MM.1S (cell line): ENCODE results near the gene SLC22A15.
A peak's percentile ranks its signal among the peaks of the same experiment; 100 is the strongest.

Experiments used
- DNase-seq: peaks from one replicate; pipeline ENCODE4 v3.0.0-alpha.2; 2015
- H2AFZ ChIP-seq: fragments of 300-600 bp; sonication (generic); 2 replicates; pipeline ENCODE4 v1.6.0; 2016; ENCODE audit warnings: antibody characterized with exemption, low read length
- H3F3A ChIP-seq: fragments of 300-600 bp; sonication (generic); 2 replicates; pipeline ENCODE4 v1.6.1; 2016; ENCODE audit warnings: mild to moderate bottlenecking, antibody characterized with exemption, low read length, moderate library complexity, mixed read lengths; ENCODE audit not compliant: insufficient read depth
- H3K27ac ChIP-seq: fragments of 300-600 bp; sonication (generic); 2 replicates; pipeline ENCODE4 v1.5.1; 2016; ENCODE audit warnings: mild to moderate bottlenecking, low read length
- H3K27me3 ChIP-seq: fragments of 300-600 bp; sonication (generic); replicated peaks from 2 replicates; pipeline ENCODE4 v1.6.0; 2016; ENCODE audit warnings: low read length; ENCODE audit not compliant: insufficient read depth
- H3K36me3 ChIP-seq: fragments of 300-600 bp; sonication (generic); replicated peaks from 2 replicates; pipeline ENCODE4 v1.6.1; 2016; ENCODE audit warnings: mild to moderate bottlenecking, low read length, mixed read lengths; ENCODE audit not compliant: insufficient read depth
- H3K4me1 ChIP-seq: fragments of 300-600 bp; sonication (generic); 2 replicates; pipeline ENCODE4 v1.6.1; 2016; ENCODE audit warnings: low read length, mixed read lengths
- H3K4me2 ChIP-seq: fragments of 300-600 bp; sonication (generic); 2 replicates; pipeline ENCODE4 v1.6.0; 2016; ENCODE audit warnings: low read depth, low read length
- H3K4me3 ChIP-seq: fragments of 300-600 bp; sonication (generic); 2 replicates; pipeline ENCODE4 v1.5.1; 2016; ENCODE audit warnings: low read length, mixed read lengths
- H3K79me2 ChIP-seq: fragments of 300-600 bp; sonication (generic); 2 replicates; pipeline ENCODE4 v1.6.1; 2016; ENCODE audit warnings: mixed run types, low read length, mixed read lengths
- H3K9ac ChIP-seq: fragments of 300-600 bp; sonication (generic); 2 replicates; pipeline ENCODE4 v1.6.1; 2016; ENCODE audit warnings: low read length, mixed read lengths
- H3K9me2 ChIP-seq: fragments of 300-600 bp; sonication (generic); replicated peaks from 2 replicates; pipeline ENCODE4 v1.6.1; 2016; ENCODE audit warnings: mild to moderate bottlenecking, low read length, mixed read lengths; ENCODE audit not compliant: insufficient read depth
- H3K9me3 ChIP-seq: fragments of 300-600 bp; sonication (generic); replicated peaks from 2 replicates; pipeline ENCODE4 v1.6.1; 2016; ENCODE audit warnings: mild to moderate bottlenecking, low read length, mixed read lengths; ENCODE audit not compliant: insufficient read depth
- H4K20me1 ChIP-seq: fragments of 300-600 bp; sonication (generic); 2 replicates; pipeline ENCODE4 v1.6.1; 2016; ENCODE audit warnings: mild to moderate bottlenecking, low read length, moderate library complexity, mixed read lengths; ENCODE audit not compliant: insufficient read depth
- CTCF ChIP-seq: fragments of 300-600 bp; sonication (generic); IDR thresholded peaks from 2 replicates; pipeline ENCODE4 v1.5.1; 2016; ENCODE audit warnings: antibody characterized with exemption, low read length, mixed read lengths
- EZH2 ChIP-seq: fragments of 300-600 bp; sonication (generic); optimal IDR thresholded peaks from 2 replicates; pipeline ENCODE3; 2017; ENCODE audit warnings: low read depth, mild to moderate bottlenecking, antibody characterized with exemption, low read length, mixed read lengths
- EZH2phosphoT487 ChIP-seq: fragments of 300-600 bp; sonication (generic); IDR thresholded peaks from 2 replicates; pipeline ENCODE4 v1.6.1; 2018; ENCODE audit warnings: antibody characterized with exemption, low read length

The SLC22A15 gene

GRCh38 chr1:115980998-115981993 lies 5.0 kb downstream of the SLC22A15 start:
- Histone ChIP-seq H3K4me3 (no peak overlapping the region), H3K9me2 (no peaks in the 10 kb centered on the region), H3F3A (no peaks in the 10 kb centered on the region), H3K79me2 (no peaks in the 10 kb centered on the region; the same call in 1 of the 2 replicates), H3K9ac (no peak overlapping the region), H2AFZ (no peak overlapping the region), H3K4me1 (no peaks in the 10 kb centered on the region), H4K20me1 (no peaks in the 10 kb centered on the region), H3K27ac (no peak overlapping the region), H3K4me2 (no peak overlapping the region), H3K27me3 (no peaks in the 10 kb centered on the region), H3K9me3 (no peaks in the 10 kb centered on the region), H3K36me3 (no peaks in the 10 kb centered on the region)
- DNase-seq = peak; percentile 17
- no peak for TF ChIP-seq EZH2phosphoT487
- TF ChIP-seq EZH2 = no peak
- TF ChIP-seq CTCF = peak; percentile 55

DNA sequence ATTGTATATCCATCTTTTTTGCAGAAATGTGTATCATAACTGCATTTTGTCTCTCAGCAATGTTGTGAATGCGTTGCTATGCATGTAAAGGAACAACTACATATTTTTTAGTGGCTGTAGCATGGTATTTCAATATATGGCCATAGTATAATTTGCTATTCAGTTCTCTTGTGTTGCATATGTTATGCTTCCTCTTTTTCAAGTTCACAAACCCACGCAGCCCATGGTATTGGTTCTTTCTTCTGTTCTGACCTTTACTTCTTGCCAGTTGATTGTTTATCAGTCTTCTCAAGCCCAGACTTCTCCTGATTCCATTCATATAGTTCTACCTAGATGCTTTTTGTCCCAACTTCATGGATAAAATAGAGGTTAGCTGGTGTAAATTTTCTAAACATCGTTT lies 6.1 kb downstream of the SLC22A15 start:
- no peaks in the 10 kb centered on the region for H3K27me3 ChIP-seq
- H2AFZ ChIP-seq = no peak overlapping the region
- no peaks in the 10 kb centered on the region for H3K9me3 ChIP-seq
- H3K36me3 ChIP-seq = no peaks in the 10 kb centered on the region
- H3K9me2 ChIP-seq = no peaks in the 10 kb centered on the region
- no peaks in the 10 kb centered on the region for H3K4me1 ChIP-seq
- H3K4me3 ChIP-seq = no peak overlapping the region
- TF ChIP-seq CTCF (no peak), EZH2phosphoT487 (no peak), EZH2 (no peak)
- H3K79me2 ChIP-seq = no peaks in the 10 kb centered on the region; the same call in 1 of the 2 replicates
- H3K9ac ChIP-seq = no peak overlapping the region
- H4K20me1 ChIP-seq = no peaks in the 10 kb centered on the region
- H3F3A ChIP-seq = no peaks in the 10 kb centered on the region
- DNase-seq = no peak
- H3K27ac ChIP-seq = no peak overlapping the region
- H3K4me2 ChIP-seq = no peak overlapping the region

DNA sequence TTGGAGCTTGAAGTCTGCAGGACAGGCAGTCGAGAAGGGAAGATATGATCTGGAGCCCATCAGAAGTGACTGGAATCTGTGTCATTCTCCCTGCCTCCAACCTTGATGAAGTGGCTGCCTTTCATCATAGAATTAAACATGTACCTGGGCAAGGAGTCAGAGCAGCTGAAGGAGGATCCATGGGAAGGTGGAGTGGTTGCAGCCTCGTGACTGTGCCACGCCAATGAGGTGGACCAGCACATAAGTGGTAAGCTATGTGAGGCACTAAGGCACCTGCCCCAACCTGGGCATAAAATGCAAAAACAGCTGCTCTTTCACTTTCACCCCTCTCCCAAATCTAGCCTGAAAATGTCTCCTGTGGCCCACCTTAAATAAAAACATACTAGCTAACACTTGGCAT lies 7.3 kb downstream of the SLC22A15 start:
- Histone ChIP-seq H3K9me3 (no peaks in the 10 kb centered on the region), H2AFZ (no peak overlapping the region), H3K9ac (no peak overlapping the region)

More for the DNA sequence above, 7.3 kb downstream of the SLC22A15 start:
- Histone ChIP-seq H3K4me2 (no peak overlapping the region), H3K36me3 (no peaks in the 10 kb centered on the region), H3K27me3 (no peaks in the 10 kb centered on the region), H3F3A (no peaks in the 10 kb centered on the region), H3K4me1 (no peaks in the 10 kb centered on the region), H3K9me2 (no peaks in the 10 kb centered on the region), H3K27ac (no peak overlapping the region), H3K4me3 (no peak overlapping the region), H3K79me2 (no peaks in the 10 kb centered on the region; the same call in 1 of the 2 replicates), H4K20me1 (no peaks in the 10 kb centered on the region)
- no peak for TF ChIP-seq EZH2phosphoT487
- TF ChIP-seq CTCF = no peak
- no peak for DNase-seq
